C4-2B (cell line): ENCODE results near the gene TMCC1.

Experiments
- ZFX ChIP-seq: fragments of 450-650 bp; IDR thresholded peaks from 2 replicates; pipeline ENCODE4 v1.6.1; 2017
- TF ChIP-seq, protein P1 (sequence below): fragments of 450-650 bp; conservative IDR thresholded peaks from 2 replicates; pipeline ENCODE4 v1.5.1; 2017; ENCODE audit warnings: mild to moderate bottlenecking

GRCh38 chr3:129868912-129869311, 24.6 kb downstream of the TMCC1 start:
- TF ChIP-seq, protein P1, sequence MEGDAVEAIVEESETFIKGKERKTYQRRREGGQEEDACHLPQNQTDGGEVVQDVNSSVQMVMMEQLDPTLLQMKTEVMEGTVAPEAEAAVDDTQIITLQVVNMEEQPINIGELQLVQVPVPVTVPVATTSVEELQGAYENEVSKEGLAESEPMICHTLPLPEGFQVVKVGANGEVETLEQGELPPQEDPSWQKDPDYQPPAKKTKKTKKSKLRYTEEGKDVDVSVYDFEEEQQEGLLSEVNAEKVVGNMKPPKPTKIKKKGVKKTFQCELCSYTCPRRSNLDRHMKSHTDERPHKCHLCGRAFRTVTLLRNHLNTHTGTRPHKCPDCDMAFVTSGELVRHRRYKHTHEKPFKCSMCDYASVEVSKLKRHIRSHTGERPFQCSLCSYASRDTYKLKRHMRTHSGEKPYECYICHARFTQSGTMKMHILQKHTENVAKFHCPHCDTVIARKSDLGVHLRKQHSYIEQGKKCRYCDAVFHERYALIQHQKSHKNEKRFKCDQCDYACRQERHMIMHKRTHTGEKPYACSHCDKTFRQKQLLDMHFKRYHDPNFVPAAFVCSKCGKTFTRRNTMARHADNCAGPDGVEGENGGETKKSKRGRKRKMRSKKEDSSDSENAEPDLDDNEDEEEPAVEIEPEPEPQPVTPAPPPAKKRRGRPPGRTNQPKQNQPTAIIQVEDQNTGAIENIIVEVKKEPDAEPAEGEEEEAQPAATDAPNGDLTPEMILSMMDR, result no peak
- no peak for TF ChIP-seq ZFX
